ENCODE measurements around the gene SLC7A6. TPM values are rescaled to one million over a fixed set of nuclear protein-coding genes. Genes with fewer than 3 reads are reported as not detected.
A peak's percentile ranks its signal among the peaks of the same experiment; 100 is the strongest.

The SLC7A6 gene
- total and polyA plus RNA-seq, 2 of the 13 experiments (the other 11 are each of a cell fraction or from before 2014, with no cell fraction given), result 35.8 to 70.8 TPM

- TF ChIP-seq BATF2 (CRISPR knock-in tag; IDR thresholded peaks at IDR 0.05) (no peak), ZNF782 (CRISPR knock-in tag; IDR thresholded peaks at IDR 0.05; ENCODE audit: borderline replicate concordance) (no peak), ZNF629 (CRISPR knock-in tag; conservative IDR thresholded peaks at IDR 0.05) (peak; percentile 79), SP4 (CRISPR knock-in tag; IDR thresholded peaks at IDR 0.05) (no peak), PATZ1 (CRISPR knock-in tag; IDR thresholded peaks at IDR 0.05) (0 out of 2 replicates have a peak, but pooled peaks have one; percentile 13), CENPBD1 (CRISPR knock-in tag; IDR thresholded peaks at IDR 0.05; ENCODE audit: borderline replicate concordance, low read depth) (no peak), GMEB2 (CRISPR knock-in tag; IDR thresholded peaks at IDR 0.05; ENCODE audit: low read depth) (no peak), MIER2 (CRISPR knock-in tag; IDR thresholded peaks at IDR 0.05) (no peak), SAP130 (CRISPR knock-in tag; IDR thresholded peaks at IDR 0.05; ENCODE audit: low read depth) (peak; percentile 57), MAFG (CRISPR knock-in tag; IDR thresholded peaks at IDR 0.05) (no peak), ELF3 (CRISPR knock-in tag; IDR thresholded peaks at IDR 0.05) (0 out of 2 replicates have a peak, but pooled peaks have one; percentile 15)
Measured at GRCh38 chr16:68286153-68287074, 22.1 kb downstream of the SLC7A6 start (continued).
